Mammary epithelial cell (primary cell): ENCODE data around the gene GSX1.
"Not testable (repeated sequence)": the region's sequence is repeated elsewhere in the genome, so short reads cannot be mapped to it uniquely, and the experiment has no call there.

Source experiments
- CTCF ChIP-seq, 2 donors: IDR thresholded peaks in 1 of 2; conservative IDR thresholded peaks in 1 of 2; 2 replicates each; pipeline ENCODE4 v1.5.1; 2011 to 2012; ENCODE audit warnings: inconsistent platforms in 2 of 2, low read length in 2 of 2, mild to moderate bottlenecking in 2 of 2, control low read depth in 1 of 2, low read depth in 1 of 2; ENCODE audit not compliant: insufficient read depth in 1 of 2; ENCODE audit errors: extremely low read depth in 1 of 2
- EZH2 ChIP-seq: IDR thresholded peaks from 2 replicates; pipeline ENCODE4 v1.6.1; 2012; ENCODE audit warnings: low read length, inconsistent platforms, borderline replicate concordance

GRCh38 chr13:27817832-27818231, 25.5 kb downstream of the GSX1 start:
- not testable (repeated sequence) for TF ChIP-seq CTCF (conservative IDR thresholded peaks at IDR 0.05 in 1 of 2, IDR thresholded peaks at IDR 0.05 in 1 of 2; ENCODE audit: extremely low read depth in 1 of 2, insufficient read depth in 1 of 2, low read depth in 1 of 2, low read length in 2 of 2); EZH2
